HCT116 (cell line): ENCODE measurements around the gene RAB11FIP2. TPM values are rescaled to one million over a fixed set of nuclear protein-coding genes. Genes with fewer than 3 reads are reported as not detected.
"Not testable (repeated sequence)": the region's sequence is repeated elsewhere in the genome, so short reads cannot be mapped to it uniquely, and the experiment has no call there.

Experiments
- ATAC-seq: fragments of 200-7000 bp; cut with Tn5 transposase; 2 replicates; pipeline ENCODE4 v1.9.1; 2020; ENCODE audit warnings: mild to moderate bottlenecking, moderate library complexity
- BruUV-seq: library from RNA; stranded (reverse); fragments of 400-500 nt; replicated peaks from 2 replicates; lab custom pipeline; 2021; lab: Mats Ljungman, UMichigan
- CTCF ChIA-PET: fragments of 300-600 bp; sonication (Branson Sonifier 250); formaldehyde crosslinking; loops from one replicate; lab custom pipeline; 2021; ENCODE audit warnings: antibody characterized with exemption; lab: Charles Lee
- POLR2A ChIA-PET: fragments of 300-600, 350-600 bp; sonication (Branson Sonifier 250); formaldehyde crosslinking; loops from one replicate; lab custom pipeline; 2021; ENCODE audit warnings: antibody characterized with exemption; lab: Charles Lee
- RAD21 ChIA-PET, 2 experiments: fragments of 300-600 bp; sonication (Branson Sonifier 250); formaldehyde crosslinking; loops; one replicate each; lab custom pipeline; 2023; ENCODE audit warnings: low total read pairs in 2 of 2; ENCODE audit not compliant: uncharacterized antibody in 2 of 2, unreplicated experiment in 2 of 2, low non-redundant PET in 1 of 2; lab: Charles Lee
- DNase-seq: peaks from one replicate; pipeline ENCODE4 v3.0.0-alpha.2; 2010; ENCODE audit warnings: low read depth, low spot score
- H2AFZ ChIP-seq: fragments of 200-600 bp; shearing (Covaris generic), sonication (generic); 2 replicates; pipeline ENCODE4 v1.6.1; 2017; ENCODE audit warnings: low read depth, mixed run types, mixed read lengths, antibody characterized with exemption, low read length; ENCODE audit not compliant: poor library complexity, severe bottlenecking
- H3K27ac ChIP-seq: 2 replicates; pipeline ENCODE4 v1.5.1; 2012; ENCODE audit warnings: low read depth, low read length
- H3K27me3 ChIP-seq: fragments of 200-600 bp; sonication (generic); 2 replicates; pipeline ENCODE4 v1.6.1; 2016; ENCODE audit warnings: mixed run types, low read length, mixed read lengths; ENCODE audit not compliant: insufficient read depth
- H3K36me3 ChIP-seq, 2 experiments: fragments of 200-500 bp in 1 of 2; fragments of 200-600 bp in 1 of 2; sonication (Bioruptor generic) in 1 of 2; sonication (generic) in 1 of 2; 2 replicates each; pipeline versions ENCODE4 v1.5.1 to v1.6.1; 2014 to 2016; ENCODE audit warnings: low read length in 2 of 2, inconsistent platforms in 1 of 2, mixed read lengths in 1 of 2, mixed run types in 1 of 2; ENCODE audit not compliant: insufficient read depth in 2 of 2, control insufficient read depth in 1 of 2
- H3K4me1 ChIP-seq, 2 experiments: fragments of 200-600 bp in 1 of 2; sonication (generic) in 1 of 2; 2 replicates each; pipeline versions ENCODE4 v1.5.1 to v1.6.1; 2012 to 2017; ENCODE audit warnings: low read length in 2 of 2, inconsistent platforms in 1 of 2, mild to moderate bottlenecking in 1 of 2, mixed read lengths in 1 of 2, mixed run types in 1 of 2, moderate library complexity in 1 of 2; ENCODE audit not compliant: insufficient read depth in 2 of 2, control insufficient read depth in 1 of 2
- H3K4me2 ChIP-seq: fragments of 200-600 bp; sonication (generic); 2 replicates; pipeline ENCODE4 v1.6.1; 2017; ENCODE audit warnings: mixed run types, low read length, mixed read lengths
- H3K4me3 ChIP-seq, 2 experiments: fragments of 200-600 bp in 1 of 2; sonication (generic) in 1 of 2; replicated peaks in 1 of 2; 2 replicates each; pipeline ENCODE4 v1.5.1; 2011 to 2016; ENCODE audit warnings: low read length in 2 of 2, control low read depth in 1 of 2, low read depth in 1 of 2, mild to moderate bottlenecking in 1 of 2, mixed read lengths in 1 of 2, mixed run types in 1 of 2
- H3K79me2 ChIP-seq: fragments of 200-600 bp; sonication (generic); 2 replicates; pipeline ENCODE4 v1.6.1; 2017; ENCODE audit warnings: mild to moderate bottlenecking, mixed run types, low read length, moderate library complexity, mixed read lengths; ENCODE audit not compliant: insufficient read depth
- H3K9ac ChIP-seq: fragments of 200-600 bp; sonication (generic); 2 replicates; pipeline ENCODE4 v1.6.1; 2016; ENCODE audit warnings: low read length, mixed read lengths
- H3K9me2 ChIP-seq: fragments of 200-600 bp; sonication (generic), shearing (Covaris generic); 2 replicates; pipeline ENCODE4 v1.6.1; 2017; ENCODE audit warnings: mixed run types, mild to moderate bottlenecking, moderate library complexity; ENCODE audit not compliant: insufficient read depth
- H3K9me3 ChIP-seq, 2 experiments: fragments of 200-500 bp in 1 of 2; fragments of 200-600 bp in 1 of 2; sonication (Bioruptor generic) in 1 of 2; sonication (generic) in 1 of 2; 2 replicates each; pipeline ENCODE4 v1.6.1; 2014 to 2017; ENCODE audit warnings: low read length in 2 of 2, mixed read lengths in 2 of 2, inconsistent platforms in 1 of 2, low read depth in 1 of 2, mild to moderate bottlenecking in 1 of 2, mixed run types in 1 of 2, moderate library complexity in 1 of 2; ENCODE audit not compliant: control insufficient read depth in 1 of 2, insufficient read depth in 1 of 2
- H4K20me1 ChIP-seq: fragments of 200-600 bp; sonication (generic), shearing (Covaris generic); 2 replicates; pipeline ENCODE4 v1.6.1; 2017; ENCODE audit warnings: mixed run types, mild to moderate bottlenecking, moderate library complexity; ENCODE audit not compliant: insufficient read depth
- CBX3 ChIP-seq: IDR thresholded peaks from 2 replicates; pipeline ENCODE4 v1.6.1; 2012; ENCODE audit warnings: low read depth
- CEBPB ChIP-seq: IDR thresholded peaks from 2 replicates; pipeline ENCODE4 v1.6.1; 2012; ENCODE audit warnings: low read depth
- EGR1 ChIP-seq: IDR thresholded peaks from 2 replicates; pipeline ENCODE4 v1.6.1; 2012; ENCODE audit warnings: low read depth
- EZH2 ChIP-seq: fragments of 200-600 bp; sonication (generic); IDR thresholded peaks from 2 replicates; pipeline ENCODE4 v1.6.1; 2017; ENCODE audit warnings: antibody characterized with exemption, mixed run types
- EZH2phosphoT487 ChIP-seq: fragments of 200-600 bp; IDR thresholded peaks from 2 replicates; pipeline ENCODE4 v1.6.1; 2018; ENCODE audit warnings: antibody characterized with exemption, borderline replicate concordance
- FOSL1 ChIP-seq: IDR thresholded peaks from 2 replicates; pipeline ENCODE4 v1.6.1; 2012; ENCODE audit warnings: low read depth
- JUND ChIP-seq: IDR thresholded peaks from 2 replicates; pipeline ENCODE4 v1.6.1; 2012
- POLR2A ChIP-seq: IDR thresholded peaks from 2 replicates; pipeline ENCODE4 v1.7.0; 2011; ENCODE audit warnings: borderline replicate concordance; ENCODE audit not compliant: insufficient read depth, insufficient read length; ENCODE audit errors: extremely low read depth
- POLR2AphosphoS5 ChIP-seq: IDR thresholded peaks from 2 replicates; pipeline ENCODE4 v1.6.1; 2011; ENCODE audit warnings: mild to moderate bottlenecking, low read depth, low read length, moderate library complexity
- RAD21 ChIP-seq: IDR thresholded peaks from 2 replicates; pipeline ENCODE4 v1.6.1; 2012; ENCODE audit warnings: low read depth, mild to moderate bottlenecking
- SIN3A ChIP-seq: IDR thresholded peaks from 2 replicates; pipeline ENCODE4 v1.6.1; 2012; ENCODE audit warnings: low read depth
- SP1 ChIP-seq: IDR thresholded peaks from 2 replicates; pipeline ENCODE4 v1.6.1; 2012; ENCODE audit warnings: low read depth
- SRF ChIP-seq: IDR thresholded peaks from 2 replicates; pipeline ENCODE4 v1.6.1; 2012; ENCODE audit warnings: low read depth
- YY1 ChIP-seq: IDR thresholded peaks from 2 replicates; pipeline ENCODE4 v1.6.1; 2011; ENCODE audit warnings: low read length, low read depth, moderate library complexity, mild to moderate bottlenecking; ENCODE audit not compliant: insufficient replicate concordance; ENCODE audit errors: extremely low read depth
- ZFX ChIP-seq: fragments of 450-650 bp; IDR thresholded peaks from 2 replicates; pipeline ENCODE4 v1.6.1; 2017
- ZNF274 ChIP-seq: fragments of 200-500 bp; sonication (Bioruptor generic); IDR thresholded peaks from 2 replicates; pipeline ENCODE4 v1.6.1; 2014; ENCODE audit warnings: mild to moderate bottlenecking, low read depth, low read length, inconsistent platforms
- intact Hi-C: fragments of 100-400 bp; cut with micrococcal nuclease; formaldehyde crosslinking; loops from 2 replicates; pipeline ENCODE4 v1.10.0; 2022
- total RNA-seq: library from RNA; stranded (reverse); gene quantifications from one replicate; pipeline ENCODE4 v1.2.1, GENCODE V29; 2021; ENCODE audit not compliant: unreplicated experiment
- TF ChIP-seq, protein P1 (sequence below): IDR thresholded peaks from 2 replicates; pipeline ENCODE4 v1.6.1; 2012
- TF ChIP-seq, protein P2 (sequence below), 3 experiments: fragments of 200-600 bp in 1 of 3; sonication (generic) in 1 of 3; IDR thresholded peaks in 2 of 3; conservative IDR thresholded peaks in 1 of 3; 2 replicates each; pipeline ENCODE4 v1.5.1; 2012 to 2017; ENCODE audit warnings: low read depth in 2 of 3, low read length in 2 of 3, antibody characterized with exemption in 1 of 3, borderline replicate concordance in 1 of 3, control low read depth in 1 of 3, mild to moderate bottlenecking in 1 of 3, mixed read lengths in 1 of 3, mixed run types in 1 of 3, moderate library complexity in 1 of 3; ENCODE audit not compliant: insufficient read depth in 1 of 3
- TF ChIP-seq, protein P3 (sequence below): IDR thresholded peaks from 2 replicates; pipeline ENCODE4 v1.6.1; 2012

The RAB11FIP2 gene
- total RNA-seq, 1 experiment from 2014 or later, result 16.8 TPM

DNA sequence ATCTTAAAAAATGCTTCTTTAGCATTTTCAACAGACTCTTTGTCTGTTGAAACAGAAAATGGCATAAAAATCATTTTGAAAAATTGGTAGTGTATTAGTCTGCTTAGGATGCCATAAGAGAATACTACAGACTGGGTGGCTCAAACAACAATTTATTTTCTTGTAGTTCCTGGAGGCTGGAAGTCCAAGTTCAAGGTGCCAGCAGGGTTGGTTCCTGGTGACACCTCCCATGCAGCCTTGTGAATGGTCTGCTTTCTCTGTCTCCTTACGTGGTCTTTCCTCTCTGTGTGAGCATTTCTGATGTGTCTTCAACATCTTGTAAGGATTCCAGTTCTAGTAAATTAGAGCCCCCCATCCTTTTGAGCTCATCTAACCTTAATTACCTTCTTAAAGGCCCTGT is 26.1 kb upstream of the RAB11FIP2 start (continued):
- TF ChIP-seq, protein P1, sequence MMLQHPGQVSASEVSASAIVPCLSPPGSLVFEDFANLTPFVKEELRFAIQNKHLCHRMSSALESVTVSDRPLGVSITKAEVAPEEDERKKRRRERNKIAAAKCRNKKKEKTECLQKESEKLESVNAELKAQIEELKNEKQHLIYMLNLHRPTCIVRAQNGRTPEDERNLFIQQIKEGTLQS, result no peak
- no peak for TF ChIP-seq ZFX
- TF ChIP-seq, all 23 proteins: peak for 0

DNA sequence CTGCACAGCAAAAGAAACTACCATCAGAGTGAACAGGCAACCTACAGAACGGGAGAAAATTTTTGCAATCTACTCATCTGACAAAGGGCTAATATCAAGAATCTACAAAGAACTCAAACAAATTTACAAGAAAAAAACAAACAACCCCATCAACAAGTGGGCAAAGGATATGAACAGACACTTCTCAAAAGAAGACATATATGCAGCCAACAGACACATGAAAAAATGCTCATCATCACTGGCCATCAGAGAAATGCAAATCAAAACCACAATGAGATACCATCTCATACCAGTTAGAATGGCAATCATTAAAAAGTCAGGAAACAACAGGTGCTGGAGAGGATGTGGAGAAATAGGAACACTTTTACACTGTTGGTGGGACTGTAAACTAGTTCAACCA is 20.6 kb upstream of the RAB11FIP2 start:
- H3K36me3 ChIP-seq, H4K20me1 ChIP-seq, H3K4me1 ChIP-seq, H3K27me3 ChIP-seq, H3K4me2 ChIP-seq, H3K9ac ChIP-seq, DNase-seq, H3K27ac ChIP-seq, CTCF ChIA-PET, POLR2A ChIA-PET, ATAC-seq, BruUV-seq, H3K9me2 ChIP-seq, H3K79me2 ChIP-seq, H3K9me3 ChIP-seq, H2AFZ ChIP-seq, RAD21 ChIA-PET, intact Hi-C loops, H3K4me3 ChIP-seq: not testable (repeated sequence)

DNA sequence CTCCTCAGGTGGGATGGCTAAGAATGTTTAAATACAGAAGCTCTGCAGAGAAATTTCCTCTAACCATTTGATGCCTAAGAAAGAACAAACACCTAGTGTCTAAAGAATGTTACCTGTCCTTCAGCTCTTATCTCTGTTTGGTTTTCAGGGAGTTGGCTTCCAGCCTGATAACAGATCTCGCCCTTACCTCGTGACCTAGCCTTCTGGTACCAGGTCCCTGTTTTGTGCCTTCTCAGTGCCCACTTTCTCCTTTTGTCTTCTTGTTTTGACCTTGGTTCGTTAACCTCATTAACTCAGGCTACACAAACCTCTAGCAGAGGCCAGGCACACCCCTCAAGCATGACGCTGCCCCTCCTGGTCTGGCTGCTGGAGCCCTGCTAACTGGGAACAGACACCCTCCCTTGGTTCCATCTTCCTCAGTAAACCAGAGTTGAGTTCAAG is 16.1 kb upstream of the RAB11FIP2 start:
- ChIA-PET POLR2A (no interaction called here), RAD21 (no interaction called here), CTCF (no interaction called here)
- no TSS peak for BruUV-seq
- no peaks in the 10 kb centered on the region for H3K27me3 ChIP-seq
- H3K4me1 ChIP-seq, result no peaks in the 10 kb centered on the region
- H3K36me3 ChIP-seq, result no peaks in the 10 kb centered on the region
- no peak overlapping the region for H2AFZ ChIP-seq
- H3K27ac ChIP-seq, result no peak overlapping the region
- intact Hi-C loops, result no loop called here
- no peaks in the 10 kb centered on the region for H3K9me2 ChIP-seq
- no peak overlapping the region for H3K4me3 ChIP-seq
- no peak overlapping the region for H3K9ac ChIP-seq
- ATAC-seq (no peak), DNase-seq (no peak)
- no peaks in the 10 kb centered on the region for H3K9me3 ChIP-seq
- no peak overlapping the region for H3K4me2 ChIP-seq
- H4K20me1 ChIP-seq, result no peaks in the 10 kb centered on the region
- H3K79me2 ChIP-seq, result no peaks in the 10 kb centered on the region
- TF ChIP-seq EGR1 (no peak), EZH2phosphoT487 (no peak), SRF (no peak), POLR2AphosphoS5 (no peak), ZFX (no peak), JUND (no peak), RAD21 (no peak), YY1 (no peak), ZNF274 (no peak), CEBPB (no peak), POLR2A (no peak), FOSL1 (no peak), SIN3A (no peak), CBX3 (no peak), EZH2 (no peak), SP1 (no peak)
- TF ChIP-seq, protein P1, result no peak
- TF ChIP-seq, protein P2, sequence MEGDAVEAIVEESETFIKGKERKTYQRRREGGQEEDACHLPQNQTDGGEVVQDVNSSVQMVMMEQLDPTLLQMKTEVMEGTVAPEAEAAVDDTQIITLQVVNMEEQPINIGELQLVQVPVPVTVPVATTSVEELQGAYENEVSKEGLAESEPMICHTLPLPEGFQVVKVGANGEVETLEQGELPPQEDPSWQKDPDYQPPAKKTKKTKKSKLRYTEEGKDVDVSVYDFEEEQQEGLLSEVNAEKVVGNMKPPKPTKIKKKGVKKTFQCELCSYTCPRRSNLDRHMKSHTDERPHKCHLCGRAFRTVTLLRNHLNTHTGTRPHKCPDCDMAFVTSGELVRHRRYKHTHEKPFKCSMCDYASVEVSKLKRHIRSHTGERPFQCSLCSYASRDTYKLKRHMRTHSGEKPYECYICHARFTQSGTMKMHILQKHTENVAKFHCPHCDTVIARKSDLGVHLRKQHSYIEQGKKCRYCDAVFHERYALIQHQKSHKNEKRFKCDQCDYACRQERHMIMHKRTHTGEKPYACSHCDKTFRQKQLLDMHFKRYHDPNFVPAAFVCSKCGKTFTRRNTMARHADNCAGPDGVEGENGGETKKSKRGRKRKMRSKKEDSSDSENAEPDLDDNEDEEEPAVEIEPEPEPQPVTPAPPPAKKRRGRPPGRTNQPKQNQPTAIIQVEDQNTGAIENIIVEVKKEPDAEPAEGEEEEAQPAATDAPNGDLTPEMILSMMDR (IDR thresholded peaks at IDR 0.05 in 2 of 3, conservative IDR thresholded peaks at IDR 0.05 in 1 of 3; ENCODE audit: borderline replicate concordance in 1 of 3, insufficient read depth in 1 of 3, low read depth in 2 of 3, low read length in 2 of 3), result no peak
- TF ChIP-seq, protein P3, sequence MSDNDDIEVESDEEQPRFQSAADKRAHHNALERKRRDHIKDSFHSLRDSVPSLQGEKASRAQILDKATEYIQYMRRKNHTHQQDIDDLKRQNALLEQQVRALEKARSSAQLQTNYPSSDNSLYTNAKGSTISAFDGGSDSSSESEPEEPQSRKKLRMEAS, result no peak
